ENCODE measurements around the gene OR7C1. TPM values are rescaled to one million over a fixed set of nuclear protein-coding genes. Genes with fewer than 3 reads are reported as not detected.
A peak's percentile ranks its signal among the peaks of the same experiment; 100 is the strongest.
"Not testable (repeated sequence)": the region's sequence is repeated elsewhere in the genome, so short reads cannot be mapped to it uniquely, and the experiment has no call there.

OR7C1 gene
- total and polyA plus RNA-seq, 2 experiments from 2014 or later = 0.03 TPM; not detected in 1

GRCh38 chr19:14796021-14796420, 39.0 kb downstream of the OR7C1 start:
- Histone ChIP-seq H3K27ac (ENCODE audit: low read depth) (no peak overlapping the region), H4K20me1 (replicated peaks; ENCODE audit: insufficient read depth) (no peaks in the 10 kb centered on the region), H3K4me1 (ENCODE audit: insufficient read depth) (no peaks in the 10 kb centered on the region), H3K27me3 (ENCODE audit: insufficient read depth) (no peaks in the 10 kb centered on the region), H3K36me3 (ENCODE audit: insufficient read depth) (no peaks in the 10 kb centered on the region), H3K9me2 (ENCODE audit: insufficient read depth) (peaks cover 4% of the 10 kb centered on the region; the same call in 1 of the 2 replicates), H3F3A (replicated peaks; ENCODE audit: low read depth) (no peaks in the 10 kb centered on the region), H3K4me2 (no peak overlapping the region), H3K79me2 (replicated peaks; ENCODE audit: insufficient read depth) (no peaks in the 10 kb centered on the region), H2AFZ (peak overlapping the region; percentile 52; the same call in 1 of the 2 replicates), H3K4me3 (no peak overlapping the region)
- no peaks in the 10 kb centered on the region for H3K36me3 Mint-ChIP-seq (ENCODE audit: low read depth)
- H3K4me3 Mint-ChIP-seq = no peak overlapping the region
- H3K9me3 Mint-ChIP-seq = peaks cover 57% of the 10 kb centered on the region
- ATAC-seq (no peak), DNase-seq (ENCODE audit: low spot score) (no peak)
- H3K27ac Mint-ChIP-seq = no peak overlapping the region
- H3K4me1 Mint-ChIP-seq = no peaks in the 10 kb centered on the region; the same call in 2 of the 3 replicates
- peaks cover 7% of the 10 kb centered on the region for H3K27me3 Mint-ChIP-seq (ENCODE audit: insufficient read depth, low read depth, poor library complexity)
- TF ChIP-seq CTCF (conservative IDR thresholded peaks at IDR 0.05; ENCODE audit: low read depth in 2 of 2) (no peak), ZNF114 (CRISPR knock-in tag; IDR thresholded peaks at IDR 0.05) (no peak), ETS1 (IDR thresholded peaks at IDR 0.05) (no peak), STAT1 (IDR thresholded peaks at IDR 0.05; ENCODE audit: unreplicated experiment) (no peak)

GRCh38 chr19:14795078-14795721, 39.8 kb downstream of the OR7C1 start:
- no peaks in the 10 kb centered on the region for H4K20me1 ChIP-seq (replicated peaks; ENCODE audit: insufficient read depth)
- Mint-ChIP-seq H3K4me3 (no peak overlapping the region), H3K4me1 (no peaks in the 10 kb centered on the region; the same call in 2 of the 3 replicates), H3K9me3 (peaks cover 53% of the 10 kb centered on the region), H3K36me3 (ENCODE audit: low read depth) (no peaks in the 10 kb centered on the region), H3K27me3 (ENCODE audit: insufficient read depth, low read depth, poor library complexity) (peaks cover 9% of the 10 kb centered on the region), H3K27ac (no peak overlapping the region)
- H2AFZ ChIP-seq = peak overlapping the region; percentile 78
- H3K27me3 ChIP-seq (ENCODE audit: insufficient read depth) = no peaks in the 10 kb centered on the region
- TF ChIP-seq STAT1 (IDR thresholded peaks at IDR 0.05; ENCODE audit: unreplicated experiment) (no peak), EZH2phosphoT487 (IDR thresholded peaks at IDR 0.05; ENCODE audit: unreplicated experiment) (no peak), REST (IDR thresholded peaks at IDR 0.05; ENCODE audit: unreplicated experiment) (peak; percentile 40), POLR2AphosphoS5 (IDR thresholded peaks at IDR 0.05; ENCODE audit: low read depth) (no peak)
- no peaks in the 10 kb centered on the region for H3K36me3 ChIP-seq (ENCODE audit: insufficient read depth)
- H3K4me2 ChIP-seq = no peak overlapping the region
- DNase-seq (ENCODE audit: low spot score) (no peak), ATAC-seq (no peak)
- H3K79me2 ChIP-seq (replicated peaks; ENCODE audit: insufficient read depth) = no peaks in the 10 kb centered on the region
- no peaks in the 10 kb centered on the region for H3F3A ChIP-seq (replicated peaks; ENCODE audit: low read depth)
- no peaks in the 10 kb centered on the region for H3K4me1 ChIP-seq (ENCODE audit: insufficient read depth)
- H3K9me2 ChIP-seq (ENCODE audit: insufficient read depth) = no peaks in the 10 kb centered on the region
- H3K27ac ChIP-seq (ENCODE audit: low read depth) = no peak overlapping the region
- H3K4me3 ChIP-seq = no peak overlapping the region

- not testable (repeated sequence) for H3K9me2 ChIP-seq (ENCODE audit: insufficient read depth); H3K4me3 ChIP-seq; H3K27ac Mint-ChIP-seq; H3K27ac ChIP-seq (ENCODE audit: low read depth); DNase-seq (ENCODE audit: low spot score); H3K4me1 ChIP-seq (ENCODE audit: insufficient read depth); H3K27me3 Mint-ChIP-seq (ENCODE audit: insufficient read depth, low read depth, poor library complexity); ATAC-seq; H2AFZ ChIP-seq; H3K4me2 ChIP-seq; H4K20me1 ChIP-seq (replicated peaks; ENCODE audit: insufficient read depth); H3K79me2 ChIP-seq (replicated peaks; ENCODE audit: insufficient read depth); H3K4me3 Mint-ChIP-seq; H3K36me3 ChIP-seq (ENCODE audit: insufficient read depth); H3F3A ChIP-seq (replicated peaks; ENCODE audit: low read depth); H3K27me3 ChIP-seq (ENCODE audit: insufficient read depth); H3K4me1 Mint-ChIP-seq; H3K36me3 Mint-ChIP-seq (ENCODE audit: low read depth)
- peaks cover 29% of the 10 kb centered on the region for H3K9me3 Mint-ChIP-seq
Measured at GRCh38 chr19:14792250-14792649, 42.7 kb downstream of the OR7C1 start.

Data from GM23338 (cell line).